BLaER1 treated with 17β-estradiol and CSF1 and Interleukin-3, amounts not matched to agents 10 nM and 100 nM (cell line): ENCODE results near the gene TNFRSF9.
A peak's percentile ranks its signal among the peaks of the same experiment; 100 is the strongest.
"Not testable (repeated sequence)": the region's sequence is repeated elsewhere in the genome, so short reads cannot be mapped to it uniquely, and the experiment has no call there.

Experiments
- H3K27ac ChIP-seq, 11 experiments: shearing (Covaris generic); formaldehyde crosslinking; 2 replicates each; pipeline ENCODE4 v1.8.1; 2022
- H3K27me3 ChIP-seq, 11 experiments: shearing (Covaris generic); formaldehyde crosslinking; 2 replicates each; pipeline ENCODE4 v1.8.1; 2022
- H3K36me3 ChIP-seq, 11 experiments: shearing (Covaris generic); formaldehyde crosslinking; 2 replicates each; pipeline ENCODE4 v1.8.1; 2022
- H3K4me1 ChIP-seq, 10 experiments: shearing (Covaris generic); formaldehyde crosslinking; 2 replicates each; pipeline ENCODE4 v1.8.1; 2022
- H3K4me2 ChIP-seq, 11 experiments: shearing (Covaris generic); formaldehyde crosslinking; 2 replicates each; pipeline ENCODE4 v1.8.1; 2022
- H3K4me3 ChIP-seq, 10 experiments: shearing (Covaris generic); formaldehyde crosslinking; 2 replicates each; pipeline ENCODE4 v1.8.1; 2022
- H3K9ac ChIP-seq, 11 experiments: shearing (Covaris generic); formaldehyde crosslinking; 2 replicates each; pipeline ENCODE4 v1.8.1; 2022
- H3K9me3 ChIP-seq, 11 experiments: shearing (Covaris generic); formaldehyde crosslinking; replicated peaks in 1 of 11; 2 replicates each; pipeline ENCODE4 v1.8.1; 2022
- H4K20me1 ChIP-seq, 11 experiments: shearing (Covaris generic); formaldehyde crosslinking; 2 replicates each; pipeline ENCODE4 v1.8.1; 2022
- Cebpa-rat ChIP-seq, 11 experiments: shearing (Covaris generic); IDR thresholded peaks; 2 replicates each; pipeline ENCODE4 v1.8.1; 2022

TNFRSF9 gene

DNA sequence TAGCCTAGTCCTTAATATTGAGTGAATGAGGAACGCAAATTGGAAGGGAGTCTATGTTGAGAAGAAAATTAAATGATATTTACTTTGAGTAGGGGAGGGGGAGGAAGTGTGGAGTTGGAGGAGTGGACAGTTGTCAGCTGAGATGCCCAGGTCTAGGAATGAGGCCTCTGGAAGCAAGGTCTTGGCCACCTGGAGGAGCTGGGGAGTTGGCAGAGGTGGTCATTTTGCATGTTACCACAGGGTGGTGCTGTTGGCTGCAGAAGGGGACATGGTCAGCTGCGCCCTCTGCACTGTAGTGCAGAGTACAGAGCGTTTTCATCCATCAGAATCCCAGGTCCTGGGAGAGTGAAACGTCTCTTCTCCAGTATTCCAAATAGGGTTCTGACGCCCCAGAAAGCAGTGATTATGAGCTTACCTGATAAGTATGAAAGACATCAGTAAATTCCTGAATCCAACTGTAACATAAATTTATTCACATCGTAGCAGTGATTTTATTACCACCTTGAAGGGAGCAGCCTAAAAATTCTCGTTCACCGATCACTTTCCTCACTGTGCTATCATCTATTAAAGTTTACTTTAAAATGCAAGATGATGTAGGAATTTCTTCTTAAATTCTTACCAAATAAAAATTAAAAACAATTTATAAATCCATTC lies 34.7 kb upstream of the TNFRSF9 start:
- H3K9me3 ChIP-seq = no peaks in the 10 kb centered on the region
- H3K4me3 ChIP-seq = no peak overlapping the region
- H3K27ac ChIP-seq = no peak overlapping the region
- H3K27me3 ChIP-seq = no peaks in the 10 kb centered on the region
- H3K4me2 ChIP-seq = no peak overlapping the region
- H3K9ac ChIP-seq = no peak overlapping the region
- H3K4me1 ChIP-seq = no peaks in the 10 kb centered on the region
- TF ChIP-seq Cebpa-rat (IDR thresholded peaks at IDR 0.05) = no peak
- peaks cover 20 to 87% (median 52%) of the 10 kb centered on the region in 11 experiments; a peak in 20 of 22 replicates for H4K20me1 ChIP-seq
- H3K36me3 ChIP-seq = peaks cover 81 to 99% (median 90%) of the 10 kb centered on the region in 11 experiments

DNA sequence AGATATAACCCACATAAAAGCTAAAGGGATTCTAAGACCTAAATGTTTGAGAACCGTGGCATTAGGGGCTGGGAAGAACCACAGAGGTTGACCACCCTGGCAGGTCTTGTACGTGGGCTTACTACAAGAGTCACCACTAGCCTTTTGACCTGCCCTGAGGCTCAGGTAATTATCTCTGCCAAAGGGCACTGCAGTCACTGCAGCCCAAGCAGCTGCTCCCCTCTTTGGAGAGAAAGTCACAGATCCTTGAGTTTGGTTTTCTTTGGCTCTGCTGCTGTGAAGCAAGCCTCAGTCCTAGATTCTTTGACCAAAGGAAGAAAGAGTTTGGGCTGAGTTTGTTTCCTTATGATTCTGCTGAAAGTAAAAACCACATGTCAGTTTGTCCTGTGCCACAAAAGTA lies 32.4 kb upstream of the TNFRSF9 start:
- Histone ChIP-seq H4K20me1 (peaks cover 19 to 84% (median 54%) of the 10 kb centered on the region in 11 experiments; a peak in 19 of 22 replicates), H3K9ac (no peak overlapping the region), H3K4me2 (no peak overlapping the region), H3K27me3 (no peaks in the 10 kb centered on the region), H3K9me3 (no peaks in the 10 kb centered on the region), H3K27ac (no peak overlapping the region), H3K4me1 (0 out of 20 replicates have a peak, but pooled peaks cover 0 to 6% (median 0%) of the 10 kb centered on the region in 10 experiments), H3K4me3 (no peak overlapping the region), H3K36me3 (peaks cover 81 to 99% (median 90%) of the 10 kb centered on the region in 11 experiments)
- TF ChIP-seq Cebpa-rat (IDR thresholded peaks at IDR 0.05) = no peak

DNA sequence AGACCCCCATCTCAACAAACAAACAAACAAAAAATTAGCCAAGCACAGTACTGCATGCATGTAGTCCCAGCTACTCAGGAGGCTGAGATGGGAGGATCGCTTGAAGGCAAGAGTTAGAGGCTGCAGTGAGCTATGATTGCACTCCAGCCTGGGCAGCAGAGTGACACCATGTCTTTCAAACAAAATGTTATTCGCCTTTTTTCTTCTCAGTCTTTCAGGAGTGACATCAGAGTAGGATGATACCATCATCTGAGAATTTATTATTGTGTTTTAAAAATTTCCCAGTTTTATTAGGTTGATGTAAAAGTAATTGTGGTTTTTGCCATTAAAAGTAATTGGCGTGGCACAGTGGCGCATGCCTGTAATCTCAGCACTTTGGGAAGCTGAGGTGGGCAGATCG lies 31.6 kb upstream of the TNFRSF9 start:
- peaks cover 81 to 99% (median 90%) of the 10 kb centered on the region in 11 experiments for H3K36me3 ChIP-seq

DNA sequence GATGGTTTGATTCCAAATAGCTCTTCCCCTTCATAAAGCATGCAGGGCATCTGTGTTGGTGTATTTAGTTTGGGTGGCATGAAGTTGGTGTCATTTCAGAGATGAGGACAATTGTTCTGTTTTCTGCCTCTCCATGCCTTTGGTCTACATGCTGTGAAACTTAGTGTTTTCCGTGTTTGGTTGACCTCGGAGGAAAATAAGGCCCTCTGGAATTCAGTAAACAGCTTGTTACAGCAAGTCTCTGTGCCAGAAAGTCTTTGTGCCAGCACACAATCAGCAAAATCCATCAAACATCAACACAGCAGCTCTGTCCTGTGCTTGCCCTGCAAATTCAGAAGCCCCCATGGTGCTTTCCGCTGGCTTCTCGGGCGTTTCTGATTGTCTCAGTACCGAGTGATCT lies 30.4 kb upstream of the TNFRSF9 start:
- H3K4me1 ChIP-seq = peaks cover 0 to 25% (median 14%) of the 10 kb centered on the region in 10 experiments; a peak in 12 of 20 replicates
- no peaks in the 10 kb centered on the region for H3K9me3 ChIP-seq
- no peak overlapping the region for H3K4me3 ChIP-seq
- H3K27ac ChIP-seq = no peak overlapping the region
- no peaks in the 10 kb centered on the region for H3K27me3 ChIP-seq
- no peak for TF ChIP-seq Cebpa-rat (IDR thresholded peaks at IDR 0.05)
- H3K4me2 ChIP-seq = no peak overlapping the region
- H4K20me1 ChIP-seq = peaks cover 26 to 81% (median 56%) of the 10 kb centered on the region in 11 experiments; a peak in 21 of 22 replicates
- H3K36me3 ChIP-seq = peaks cover 81 to 99% (median 90%) of the 10 kb centered on the region in 11 experiments
- no peak overlapping the region for H3K9ac ChIP-seq

More for the DNA sequence above, 31.6 kb upstream of the TNFRSF9 start:
- peaks cover 27 to 84% (median 60%) of the 10 kb centered on the region in 11 experiments; a peak in 21 of 22 replicates for H4K20me1 ChIP-seq
- no peak overlapping the region for H3K4me3 ChIP-seq
- TF ChIP-seq Cebpa-rat (IDR thresholded peaks at IDR 0.05) = no peak
- no peak overlapping the region for H3K27ac ChIP-seq
- peaks cover 0 to 12% (median 4%) of the 10 kb centered on the region in 10 experiments; a peak in 9 of 20 replicates for H3K4me1 ChIP-seq
- H3K9ac ChIP-seq = no peak overlapping the region
- H3K4me2 ChIP-seq = no peak overlapping the region
- H3K9me3 ChIP-seq = no peaks in the 10 kb centered on the region
- no peaks in the 10 kb centered on the region for H3K27me3 ChIP-seq

DNA sequence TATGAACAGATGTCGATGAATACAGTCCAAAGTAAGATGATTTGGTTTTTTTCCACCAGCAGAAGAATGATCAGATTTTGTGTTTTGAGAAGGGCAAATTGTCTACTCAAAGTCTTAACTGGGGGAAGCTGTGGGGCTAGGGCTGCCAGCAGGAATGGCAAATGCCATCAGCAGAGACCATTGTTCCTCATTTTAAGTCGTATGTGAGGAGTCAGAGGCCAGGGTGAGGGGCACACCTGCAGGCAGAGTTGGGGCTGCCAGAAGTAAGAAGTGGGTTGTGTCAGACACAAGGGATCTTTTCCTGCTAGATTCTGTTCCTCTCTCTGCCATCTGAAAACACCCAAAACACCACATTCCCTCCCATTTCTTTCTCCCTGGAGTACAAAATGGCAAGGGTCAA lies 29.6 kb upstream of the TNFRSF9 start:
- no peak for TF ChIP-seq Cebpa-rat (IDR thresholded peaks at IDR 0.05)
- peaks cover 0 to 31% (median 15%) of the 10 kb centered on the region in 10 experiments; a peak in 12 of 20 replicates for H3K4me1 ChIP-seq
- H4K20me1 ChIP-seq = peaks cover 19 to 81% (median 56%) of the 10 kb centered on the region in 11 experiments; a peak in 21 of 22 replicates
- H3K4me2 ChIP-seq = no peak overlapping the region
- no peak overlapping the region for H3K9ac ChIP-seq
- H3K36me3 ChIP-seq = peaks cover 82 to 99% (median 90%) of the 10 kb centered on the region in 11 experiments
- no peak overlapping the region for H3K4me3 ChIP-seq
- no peaks in the 10 kb centered on the region for H3K27me3 ChIP-seq
- no peaks in the 10 kb centered on the region for H3K9me3 ChIP-seq
- H3K27ac ChIP-seq = no peak overlapping the region

DNA sequence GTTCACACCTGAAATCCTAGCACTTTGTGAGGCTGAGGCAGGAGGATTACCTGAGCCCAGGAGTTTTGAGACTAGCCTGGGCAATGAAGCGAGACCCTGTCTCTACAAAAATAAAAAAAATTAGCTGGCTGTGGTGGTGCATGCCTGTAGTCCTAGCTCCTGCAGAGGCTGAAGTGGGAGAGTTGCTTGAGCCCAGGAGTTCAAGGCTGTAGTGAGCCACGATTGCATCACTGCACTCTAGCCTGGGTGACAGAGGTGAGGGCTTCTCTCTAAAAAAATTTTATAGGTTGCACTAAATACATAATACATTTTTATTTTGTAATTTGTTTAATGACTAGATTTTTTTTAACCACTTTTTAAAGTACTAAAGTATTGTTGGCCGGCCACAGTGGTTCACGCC lies 27.0 kb upstream of the TNFRSF9 start:
- Histone ChIP-seq H3K9me3 (no peaks in the 10 kb centered on the region), H4K20me1 (peaks cover 15 to 73% (median 61%) of the 10 kb centered on the region in 11 experiments; a peak in 21 of 22 replicates), H3K4me1 (peaks cover 9 to 57% (median 38%) of the 10 kb centered on the region in 10 experiments), H3K4me2 (peak overlapping the region in 4 of 11 experiments; percentile 9 to 24 (median 16); a peak in 3 of 22 replicates), H3K27ac (no peak overlapping the region), H3K9ac (no peak overlapping the region), H3K36me3 (peaks cover 97 to 100% (median 99%) of the 10 kb centered on the region in 11 experiments), H3K27me3 (no peaks in the 10 kb centered on the region), H3K4me3 (no peak overlapping the region)
- no peak for TF ChIP-seq Cebpa-rat (IDR thresholded peaks at IDR 0.05)

DNA sequence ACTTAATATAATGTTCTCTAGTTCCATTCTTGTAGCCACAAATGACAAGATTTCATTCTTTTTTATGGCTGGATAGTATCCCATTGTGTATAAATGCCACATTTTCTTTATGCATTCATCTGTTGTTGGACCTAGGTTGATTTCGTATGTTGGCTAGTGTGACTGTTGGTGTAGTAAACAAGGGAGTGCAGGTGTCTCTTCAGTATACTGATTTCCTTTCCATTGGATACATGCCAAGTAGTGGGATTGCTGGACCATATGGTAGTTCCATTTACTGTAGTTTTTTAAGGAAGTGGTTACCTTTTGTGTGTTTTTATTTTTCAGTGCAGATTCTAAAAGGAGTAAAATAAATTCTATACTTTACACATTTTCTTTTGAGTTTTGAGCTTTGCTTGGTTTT lies 26.6 kb upstream of the TNFRSF9 start:
- no peak overlapping the region for H3K9ac ChIP-seq
- no peak overlapping the region for H3K27ac ChIP-seq
- peaks cover 92 to 96% (median 94%) of the 10 kb centered on the region in 11 experiments for H3K36me3 ChIP-seq
- H3K4me3 ChIP-seq = no peak overlapping the region
- H3K9me3 ChIP-seq = no peaks in the 10 kb centered on the region
- H4K20me1 ChIP-seq = peaks cover 15 to 69% (median 59%) of the 10 kb centered on the region in 11 experiments; a peak in 21 of 22 replicates
- TF ChIP-seq Cebpa-rat (IDR thresholded peaks at IDR 0.05) = no peak
- peaks cover 13 to 61% (median 43%) of the 10 kb centered on the region in 10 experiments for H3K4me1 ChIP-seq
- no peaks in the 10 kb centered on the region for H3K27me3 ChIP-seq
- H3K4me2 ChIP-seq = peak overlapping the region in 5 of 11 experiments; percentile 9 to 37 (median 19); a peak in 5 of 22 replicates

DNA sequence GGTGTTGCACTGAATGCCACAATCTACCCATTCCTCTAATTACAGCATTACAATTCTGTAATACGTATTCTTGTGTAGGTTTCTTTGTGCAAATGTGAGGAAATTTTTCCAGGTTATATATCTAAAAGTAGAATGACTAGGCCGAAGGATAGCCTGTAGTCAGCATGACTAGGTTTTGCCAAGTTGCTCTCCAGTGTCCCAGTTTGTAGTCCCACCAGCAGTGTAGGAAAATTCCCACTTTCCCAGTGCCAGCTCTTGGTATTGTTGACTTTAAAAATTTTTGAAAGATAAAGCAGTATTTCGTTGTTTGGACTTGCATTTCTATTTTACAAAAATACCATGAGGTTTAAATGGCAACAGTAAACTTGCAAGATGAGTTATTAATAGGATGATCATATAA lies 23.8 kb upstream of the TNFRSF9 start:
- Histone ChIP-seq H3K9ac (peak overlapping the region in 1 of 11 experiments; percentile 13; a peak in 2 of 22 replicates), H3K36me3 (peaks cover 65 to 68% (median 67%) of the 10 kb centered on the region in 11 experiments), H4K20me1 (peaks cover 15 to 50% (median 43%) of the 10 kb centered on the region in 11 experiments; a peak in 21 of 22 replicates), H3K4me1 (peaks cover 24 to 64% (median 50%) of the 10 kb centered on the region in 10 experiments), H3K27ac (no peak overlapping the region), H3K4me3 (no peak overlapping the region), H3K27me3 (no peaks in the 10 kb centered on the region), H3K9me3 (no peaks in the 10 kb centered on the region), H3K4me2 (peak overlapping the region in 6 of 11 experiments; percentile 2 to 86 (median 12); a peak in 9 of 22 replicates)
- no peak for TF ChIP-seq Cebpa-rat (IDR thresholded peaks at IDR 0.05)

DNA sequence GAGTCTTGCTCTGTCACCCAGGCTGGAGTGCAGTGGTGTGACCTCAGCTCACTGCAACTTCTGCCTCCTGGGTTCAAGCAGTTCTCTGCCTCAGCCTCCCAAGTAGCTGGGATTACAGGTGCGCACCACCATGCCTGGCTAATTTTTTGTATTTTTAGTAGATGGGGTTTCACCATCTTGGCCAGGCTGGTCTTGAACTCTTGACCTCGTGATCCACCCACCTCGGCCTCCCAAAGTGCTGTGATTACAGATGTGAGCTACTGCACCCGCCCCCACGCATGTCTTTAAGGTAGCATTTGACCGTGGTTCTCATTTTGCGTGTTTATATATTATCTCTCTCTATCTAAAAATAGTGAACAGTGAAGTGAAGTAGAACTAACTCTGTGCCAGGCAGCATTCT lies 23.2 kb upstream of the TNFRSF9 start:
- Histone ChIP-seq H3K4me1 (peaks cover 24 to 64% (median 50%) of the 10 kb centered on the region in 10 experiments), H3K4me2 (peak overlapping the region in 5 of 11 experiments; percentile 66 to 86 (median 81); a peak in 3 of 22 replicates), H4K20me1 (peaks cover 15 to 48% (median 38%) of the 10 kb centered on the region in 11 experiments; a peak in 21 of 22 replicates), H3K36me3 (peaks cover 59 to 62% (median 61%) of the 10 kb centered on the region in 11 experiments)
- not testable (repeated sequence) for H3K9ac ChIP-seq, H3K4me3 ChIP-seq, H3K9me3 ChIP-seq, H3K27me3 ChIP-seq, H3K27ac ChIP-seq

DNA sequence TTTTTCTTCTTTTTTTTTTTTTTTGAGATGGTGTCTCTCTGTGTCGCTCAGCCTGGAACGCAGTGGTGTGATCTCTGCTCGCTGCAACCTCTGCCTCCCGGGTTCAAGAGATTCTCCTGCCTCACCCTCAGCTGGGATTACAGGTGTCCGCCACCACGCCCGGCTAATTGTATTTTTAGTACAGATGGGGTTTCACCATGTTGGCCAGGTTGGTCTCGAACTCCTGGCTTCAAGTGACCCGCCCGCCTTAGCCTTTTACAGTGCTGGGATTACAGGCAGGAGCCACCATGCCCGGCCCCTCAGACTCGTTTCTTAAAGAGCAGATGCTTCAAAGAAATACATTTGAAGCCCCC lies 22.7 kb upstream of the TNFRSF9 start:
- not testable (repeated sequence) for H3K27ac ChIP-seq, H3K27me3 ChIP-seq, H3K9me3 ChIP-seq
- Histone ChIP-seq H4K20me1 (peaks cover 12 to 43% (median 33%) of the 10 kb centered on the region in 11 experiments; a peak in 21 of 22 replicates), H3K4me2 (peak overlapping the region; percentile 66 to 93 (median 81); a peak in 21 of 22 replicates), H3K36me3 (peaks cover 54 to 57% (median 56%) of the 10 kb centered on the region in 11 experiments), H3K4me1 (peaks cover 24 to 64% (median 50%) of the 10 kb centered on the region in 10 experiments), H3K4me3 (peak overlapping the region in 1 of 10 experiments; percentile 93; a peak in 2 of 20 replicates), H3K9ac (peak overlapping the region in 4 of 11 experiments; percentile 5 to 93 (median 86); a peak in 1 of 22 replicates)
